Activated naive CD4-positive, alpha-beta T cell treated with anti-CD3 and anti-CD28 coated beads, Interleukin-2, amount 50 U/mL, for 16 hours (primary cell): ENCODE results near the gene KCNIP1.
"Not testable (repeated sequence)": the region's sequence is repeated elsewhere in the genome, so short reads cannot be mapped to it uniquely, and the experiment has no call there.

Source experiments
- DNase-seq: peaks from one replicate; pipeline ENCODE4 v3.0.0-alpha.2; 2020

KCNIP1 gene

GRCh38 chr5:170732685-170733084 is 228.9 kb downstream of the KCNIP1 start:
- DNase-seq: no peak

- no peak for DNase-seq
Measured at GRCh38 chr5:170736966-170737365, 233.1 kb downstream of the KCNIP1 start.

DNA sequence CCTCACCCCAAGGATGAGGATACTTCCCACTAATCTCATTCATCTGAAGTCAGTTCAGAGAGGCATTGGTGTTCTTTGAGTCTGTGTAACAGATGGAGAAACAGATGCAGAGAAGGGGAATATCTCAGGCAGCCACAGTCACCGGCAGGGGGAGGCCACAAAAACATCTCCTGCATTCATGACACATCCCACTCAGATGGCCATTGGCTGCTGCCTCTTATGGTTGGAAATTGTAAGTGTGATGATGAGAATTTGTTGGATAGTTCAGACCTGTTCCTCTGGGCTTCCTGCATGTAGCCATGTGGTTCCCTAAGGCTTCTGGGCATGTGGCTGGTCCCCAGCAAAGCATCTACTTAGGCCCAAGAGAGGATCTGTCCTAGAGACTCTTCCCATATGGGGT is 233.8 kb downstream of the KCNIP1 start:
- no peak for DNase-seq

GRCh38 chr5:170738840-170739239 is 235.0 kb downstream of the KCNIP1 start:
- no peak for DNase-seq

DNA sequence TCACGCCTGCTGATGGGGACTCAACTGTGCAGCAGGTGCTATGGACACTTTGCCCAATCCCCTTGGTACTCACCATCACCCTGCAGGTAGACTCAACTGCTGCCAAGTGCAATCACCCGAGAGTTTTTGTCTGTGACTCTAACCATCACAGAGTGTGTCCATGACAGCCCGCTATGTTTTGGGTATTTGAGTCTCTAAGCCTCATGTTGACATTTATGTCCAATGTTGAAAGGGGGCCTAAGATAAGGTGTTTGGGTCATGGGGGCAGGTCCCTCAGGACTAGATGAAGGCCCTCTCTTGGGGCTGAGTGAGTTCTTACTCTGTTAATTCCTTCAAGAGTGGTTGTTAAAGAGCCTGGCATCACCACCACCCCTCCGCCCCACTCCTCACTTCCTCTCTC is 235.6 kb downstream of the KCNIP1 start:
- DNase-seq: no peak

DNA sequence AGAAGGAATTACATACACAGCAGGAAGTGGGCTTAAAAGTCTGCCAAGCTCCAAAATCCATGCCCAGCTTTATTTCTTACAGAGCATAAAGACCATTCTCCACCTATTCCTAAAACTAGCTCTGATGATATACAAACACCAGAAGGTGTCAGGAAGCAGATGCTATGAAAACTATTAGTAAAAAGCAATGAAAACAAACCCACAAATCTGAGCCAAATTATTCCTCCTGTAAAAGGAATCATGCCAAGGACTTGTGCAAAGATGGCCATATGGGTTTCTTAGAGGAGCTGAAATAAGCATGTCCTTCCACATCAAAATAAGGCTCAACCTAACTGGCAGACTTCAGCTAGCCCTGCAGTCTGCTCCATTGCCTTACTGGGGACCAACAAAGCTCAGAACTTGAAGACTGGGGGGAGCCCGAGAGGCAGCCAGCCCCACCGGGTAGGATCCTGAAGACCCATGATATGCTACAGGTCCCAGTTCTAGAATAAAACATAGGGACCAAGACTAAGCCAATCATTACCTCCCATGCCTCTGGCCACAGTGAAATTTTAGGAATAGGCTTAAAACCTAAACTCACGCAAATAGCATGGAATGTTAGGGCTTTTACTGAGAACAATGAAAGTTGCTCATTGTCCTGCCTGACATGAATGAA is 236.9 kb downstream of the KCNIP1 start:
- no peak for DNase-seq

DNA sequence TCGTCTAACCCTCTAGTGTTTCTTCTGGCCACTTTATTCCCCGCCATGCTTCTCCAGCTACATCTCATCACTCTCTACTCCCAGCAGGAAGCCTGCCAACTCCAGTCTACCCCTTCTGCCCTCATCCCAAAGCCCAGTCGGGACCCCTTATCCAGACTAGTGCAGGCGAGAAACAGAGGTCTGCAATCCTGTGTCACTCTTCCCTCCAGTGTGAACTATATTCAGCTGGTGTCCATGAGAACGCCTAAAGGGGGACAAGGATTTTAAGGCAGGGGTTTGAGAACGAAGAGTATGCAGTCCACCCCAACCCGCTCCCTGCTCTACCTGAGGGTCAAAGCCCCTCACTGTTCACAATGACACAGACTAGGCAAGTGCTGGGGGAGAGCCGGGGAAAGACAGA is 238.0 kb downstream of the KCNIP1 start:
- no peak for DNase-seq

- no peak for DNase-seq
Measured at GRCh38 chr5:170743876-170744212, 240.0 kb downstream of the KCNIP1 start.

DNA sequence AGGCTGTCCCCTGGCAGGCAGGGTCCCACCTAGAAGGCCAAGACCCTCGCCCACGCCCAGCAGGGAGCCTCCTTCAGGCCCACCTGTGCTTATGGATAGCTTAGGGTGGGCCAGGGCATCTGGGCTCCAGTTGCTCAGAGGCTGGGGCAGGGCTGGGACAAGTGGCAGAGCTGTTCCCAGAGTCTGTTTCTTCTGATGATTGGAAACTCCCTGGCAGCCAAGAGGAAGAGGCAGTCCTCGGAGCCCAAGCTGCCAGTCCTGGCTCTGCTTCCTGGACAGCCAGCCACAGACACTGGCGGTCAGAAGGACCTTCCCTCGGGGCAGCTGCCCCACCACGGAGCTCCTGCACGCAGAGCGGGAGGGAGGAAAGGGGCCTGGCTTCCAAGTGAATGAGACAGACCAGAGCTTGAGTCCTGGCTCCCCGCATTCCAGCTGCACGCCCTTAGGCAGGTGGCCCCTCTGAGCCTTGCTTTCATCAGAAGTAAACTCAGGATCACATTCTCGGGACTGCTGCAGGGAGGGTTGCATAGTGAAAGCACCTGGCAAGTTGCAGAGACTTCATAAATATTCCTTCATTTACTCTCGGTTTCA is 241.8 kb downstream of the KCNIP1 start:
- DNase-seq: no peak

GRCh38 chr5:170746075-170746960 is 242.5 kb downstream of the KCNIP1 start:
- DNase-seq: no peak

DNA sequence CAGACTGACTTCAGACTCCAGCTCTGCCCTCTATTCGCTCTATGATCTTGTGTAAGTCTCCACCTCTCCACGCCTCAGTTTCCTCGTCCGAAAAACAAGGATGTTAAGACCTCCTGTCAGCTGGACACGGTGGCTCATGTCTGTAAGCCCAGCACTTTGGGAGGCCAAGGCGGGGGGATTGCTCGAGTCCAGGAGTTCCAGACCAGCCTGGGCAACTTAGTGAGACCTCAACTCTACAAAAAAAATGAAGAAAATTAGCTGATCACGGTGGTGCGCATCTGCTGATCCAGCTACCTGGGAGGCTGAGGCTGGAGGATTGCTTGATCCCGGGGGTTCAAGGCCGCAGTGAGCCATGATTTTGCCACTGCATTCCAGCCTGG is 243.1 kb downstream of the KCNIP1 start:
- DNase-seq: no peak

- no peak for DNase-seq
Measured at GRCh38 chr5:170747357-170747756, 243.5 kb downstream of the KCNIP1 start.

DNA sequence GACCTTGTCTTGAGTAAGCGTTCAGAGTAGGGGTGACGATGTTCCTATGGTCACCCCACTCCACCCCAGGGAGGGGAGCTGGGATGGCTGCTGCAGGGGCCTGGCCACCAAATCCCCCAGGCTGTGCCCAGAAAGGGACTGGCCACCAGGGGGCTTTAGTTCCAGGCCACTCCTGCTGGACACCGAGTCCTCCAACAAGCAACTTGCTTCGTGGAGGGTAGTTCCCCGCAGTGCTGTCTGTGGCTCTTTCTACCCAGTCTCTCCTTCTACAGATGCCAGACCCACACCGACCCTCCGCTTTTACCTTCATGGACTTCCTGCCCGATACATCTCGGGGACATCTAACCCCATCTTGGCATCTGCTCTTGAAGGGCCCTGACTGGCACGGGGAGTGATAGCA is 244.0 kb downstream of the KCNIP1 start:
- DNase-seq: no peak

DNA sequence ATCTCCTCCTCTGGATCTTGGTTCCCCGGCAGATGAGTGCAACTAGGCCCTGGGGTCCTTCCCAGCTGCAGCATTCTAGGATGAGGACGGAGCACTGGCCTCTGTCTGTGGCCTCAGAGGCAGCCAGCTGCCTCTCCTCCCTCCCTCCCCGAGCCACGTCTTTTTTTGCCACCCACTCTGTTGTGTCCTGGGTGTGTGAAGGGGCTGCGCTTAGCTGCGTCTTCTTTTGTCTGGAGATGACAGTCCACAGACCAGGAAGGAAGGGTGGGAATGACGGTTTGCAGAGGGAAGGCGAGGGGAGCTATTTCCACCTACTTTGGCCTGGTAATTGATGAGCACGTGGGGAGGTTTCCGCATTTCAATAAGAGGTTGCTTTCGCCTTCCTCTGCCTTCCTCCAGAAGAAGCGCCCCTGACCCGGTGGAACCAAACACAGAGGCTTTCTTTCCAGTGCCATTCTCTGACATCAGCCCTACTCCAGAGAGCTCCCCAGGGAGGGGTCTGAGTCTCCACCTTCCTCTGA is 245.2 kb downstream of the KCNIP1 start:
- DNase-seq: no peak

- DNase-seq: no peak
Measured at GRCh38 chr5:170749911-170750431, 246.2 kb downstream of the KCNIP1 start.

GRCh38 chr5:170750791-170751190 is 247.0 kb downstream of the KCNIP1 start:
- DNase-seq: no peak

GRCh38 chr5:170751631-170752030 is 247.8 kb downstream of the KCNIP1 start:
- DNase-seq: no peak

- no peak for DNase-seq
Measured at GRCh38 chr5:170752257-170753215, 248.7 kb downstream of the KCNIP1 start.

DNA sequence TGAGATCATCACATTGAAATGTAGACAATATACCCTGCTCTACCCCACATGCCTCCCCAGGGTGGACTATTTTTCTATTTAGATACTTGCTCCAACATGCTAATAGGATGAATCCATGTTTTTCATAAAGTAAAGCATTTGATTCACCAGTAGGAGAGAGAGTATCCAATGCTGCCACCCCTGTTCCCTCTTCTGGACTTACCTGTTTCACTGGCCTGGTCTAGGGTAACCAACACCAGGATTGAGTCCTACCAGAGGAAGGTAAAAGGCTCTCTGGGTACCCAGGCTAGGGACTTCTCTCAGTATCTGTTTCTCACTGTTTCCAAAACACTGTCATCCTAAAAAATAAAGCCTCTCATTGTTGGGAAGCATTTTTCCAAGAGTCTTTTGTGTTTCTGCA is 249.5 kb downstream of the KCNIP1 start:
- DNase-seq: no peak

DNA sequence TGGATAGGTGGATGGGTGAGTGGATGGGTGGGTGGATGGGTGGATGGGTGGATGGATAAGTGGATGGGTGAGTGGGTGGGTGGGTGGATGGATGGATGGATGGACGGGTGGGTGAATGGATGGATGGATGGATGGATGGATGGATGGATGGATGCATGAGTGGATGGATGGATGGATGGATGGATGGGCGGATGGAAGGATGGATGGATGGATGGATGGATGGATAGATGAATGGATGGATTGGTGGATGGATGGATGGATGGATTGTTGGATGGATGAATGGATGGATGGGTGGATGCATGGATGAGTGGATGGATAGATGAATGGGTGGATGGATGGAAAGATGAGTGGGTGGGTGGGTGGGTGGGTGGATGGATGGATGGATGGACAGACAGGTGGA is 250.7 kb downstream of the KCNIP1 start:
- not testable (repeated sequence) for DNase-seq

DNA sequence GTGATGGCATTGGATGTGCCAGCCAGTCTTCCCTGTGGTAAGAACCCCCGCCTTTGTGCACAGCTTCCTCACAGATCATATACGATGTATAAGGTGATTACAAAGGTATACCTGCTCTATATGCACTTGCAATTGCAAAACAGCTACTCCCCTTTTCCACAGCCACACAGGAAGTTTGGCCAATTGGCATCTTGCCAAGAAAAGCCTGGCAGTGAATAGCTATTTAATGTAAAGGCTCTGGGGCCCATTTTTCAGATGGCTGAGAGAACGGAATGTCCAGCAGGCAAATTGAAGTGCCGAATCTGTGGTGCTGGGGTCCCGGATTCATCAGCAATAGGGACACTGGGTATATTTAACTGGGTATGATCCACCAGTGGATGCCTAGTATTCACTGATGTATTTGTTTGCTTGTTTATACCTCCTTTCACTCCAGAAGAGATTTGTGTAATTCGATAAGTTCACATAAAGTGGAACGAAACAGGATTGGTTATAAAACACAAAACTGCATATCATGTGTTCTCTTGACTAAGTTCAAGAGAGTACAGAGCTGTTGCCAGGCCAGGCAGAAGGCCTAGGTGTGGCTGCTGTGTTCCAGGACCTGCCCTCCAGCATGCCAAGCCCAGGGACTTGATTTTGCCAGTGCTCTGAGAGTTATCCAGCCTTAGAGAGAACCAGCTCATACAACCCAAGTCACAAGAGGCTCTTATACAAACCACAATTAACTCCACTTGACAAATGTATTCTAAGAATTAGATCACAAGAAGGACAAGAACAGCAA is 252.0 kb downstream of the KCNIP1 start:
- no peak for DNase-seq

GRCh38 chr5:170756691-170757090 is 252.9 kb downstream of the KCNIP1 start:
- DNase-seq: no peak
